Cardiac atrium fibroblast (primary cell): ENCODE results near the gene APOBEC3F. TPM values are rescaled to one million over a fixed set of nuclear protein-coding genes. Genes with fewer than 3 reads are reported as not detected.

ENCODE experiments used
- total RNA-seq: library from RNA; depleted of rRNA; stranded (reverse); fragments of >200 nt; gene quantifications from 2 replicates; pipeline ENCODE4 v1.2.3, GENCODE V29; 2015

APOBEC3F gene
- total RNA-seq: 1.4 and 2.8 TPM in 2 replicates

DNA sequence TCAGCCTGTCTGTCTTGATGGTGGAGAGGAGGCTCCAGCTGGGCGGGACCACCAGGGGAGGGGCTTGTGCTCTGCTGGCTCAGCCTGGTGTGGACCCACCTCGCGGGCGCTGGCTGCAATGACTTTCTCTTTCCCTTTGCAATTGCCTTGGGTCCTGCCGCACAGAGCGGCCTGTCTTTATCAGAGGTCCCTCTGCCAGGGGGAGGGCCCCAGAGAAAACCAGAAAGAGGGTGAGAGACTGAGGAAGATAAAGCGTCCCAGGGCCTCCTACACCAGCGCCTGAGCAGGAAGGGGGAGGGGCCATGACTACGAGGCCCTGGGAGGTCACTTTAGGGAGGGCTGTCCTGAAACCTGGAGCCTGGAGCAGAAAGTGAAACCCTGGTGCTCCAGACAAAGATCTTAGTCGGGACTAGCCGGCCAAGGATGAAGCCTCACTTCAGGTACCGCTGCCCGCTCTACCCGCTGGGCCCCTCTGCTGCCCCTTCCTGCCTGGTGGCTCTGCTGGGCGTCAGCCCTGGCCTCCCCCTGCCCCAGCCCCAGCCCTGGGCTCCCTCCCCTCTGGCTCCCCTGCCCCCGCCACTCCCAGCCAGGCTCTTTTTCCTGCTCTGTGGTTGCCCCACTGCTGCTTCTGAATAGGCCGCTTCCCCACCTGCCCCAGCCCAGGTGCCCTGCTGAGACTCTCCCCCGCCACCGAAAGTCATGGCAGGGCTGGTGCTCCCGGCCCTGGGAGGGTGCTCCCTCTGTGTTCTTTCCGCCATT lies at the start of gene APOBEC3F:
APOBEC3F (plus strand) TSS at position 327 of the 759 bp plus-strand sequence; CDS start at position 424, 97 bp downstream.

DNA sequence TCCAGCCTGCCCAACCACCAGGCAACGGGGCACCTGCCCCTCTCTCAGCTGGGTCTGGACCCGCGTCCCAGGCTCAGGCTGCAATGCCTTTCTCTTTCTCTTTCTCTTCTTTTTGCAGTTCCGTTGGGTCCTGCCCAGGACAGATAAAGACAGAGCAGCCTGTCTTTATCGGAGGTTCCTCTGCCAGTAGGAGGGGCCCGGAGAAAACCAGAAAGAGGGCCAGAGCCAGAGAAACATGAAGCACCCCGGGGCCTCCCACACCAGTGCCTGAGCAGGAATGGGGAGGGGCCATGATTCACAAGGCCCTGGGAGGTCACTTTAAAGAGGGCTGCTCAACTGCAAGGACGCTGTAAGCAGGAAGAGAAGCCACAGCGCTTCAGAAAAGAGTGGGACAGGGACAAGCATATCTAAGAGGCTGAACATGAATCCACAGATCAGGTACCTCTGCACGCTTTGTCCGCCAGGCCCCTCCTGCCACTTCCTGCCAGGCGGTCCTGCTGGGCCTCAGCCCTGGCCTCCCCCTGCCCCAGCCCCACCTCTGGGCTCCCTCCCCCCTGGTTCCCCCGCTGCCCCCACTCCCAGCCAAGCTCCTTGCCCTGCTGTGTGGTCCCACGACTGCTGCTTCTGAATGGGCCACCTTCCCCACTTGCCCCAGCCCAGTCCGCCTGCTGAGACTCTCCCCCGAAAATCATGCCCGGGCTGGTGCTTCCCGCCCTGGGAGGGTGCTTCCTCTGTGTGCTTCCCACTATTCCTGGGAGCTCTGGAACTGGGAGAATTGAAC lies 26.5 kb upstream of the APOBEC3F start, which contains the start of gene APOBEC3C:
APOBEC3C (plus strand) TSS at position 316 of the 781 bp plus-strand sequence; CDS start at position 422, 106 bp downstream.

GRCh38 chr22:39077026-39077840 lies 36.6 kb downstream of the APOBEC3F start, which contains the start of gene APOBEC3G:
TSS of gene APOBEC3G (plus strand) at chr22:39077275. CDS start at chr22:39077362, 87 bp downstream.

GRCh38 chr22:39097098-39098020 lies 56.7 kb downstream of the APOBEC3F start, which contains the start of gene APOBEC3H:
TSS of gene APOBEC3H (plus strand) at chr22:39097244. CDS start at chr22:39100279, 3,035 bp downstream.

Other genes with a start within 250 kb of the APOBEC3F start
- 9.9 and 13.9 TPM in 2 replicates for gene DNAL4, start 246.7 kb upstream of the APOBEC3F start, total RNA-seq
- gene NPTXR, start 196.8 kb upstream of the APOBEC3F start, total RNA-seq: 0.54 and 1.5 TPM in 2 replicates
- gene CBX6, start 168.6 kb upstream of the APOBEC3F start, total RNA-seq: 37.2 and 41.0 TPM in 2 replicates
- not detected in 2 replicates for gene APOBEC3A, start 83.3 kb upstream of the APOBEC3F start, total RNA-seq
- gene APOBEC3B, start 58.5 kb upstream of the APOBEC3F start, total RNA-seq: 2.2 and 6.0 TPM in 2 replicates
- gene APOBEC3C, start 26.6 kb upstream of the APOBEC3F start, total RNA-seq: 17.1 and 19.0 TPM in 2 replicates
- 0.16 and 1.4 TPM in 2 replicates for gene APOBEC3D, start 19.7 kb upstream of the APOBEC3F start, total RNA-seq
- 5.6 and 10.7 TPM in 2 replicates for gene APOBEC3G, start 36.4 kb downstream of the APOBEC3F start, total RNA-seq
- gene APOBEC3H, start 56.4 kb downstream of the APOBEC3F start, total RNA-seq: not detected in 2 replicates
- 2.3 and 2.4 TPM in 2 replicates for gene CBX7, start 111.8 kb downstream of the APOBEC3F start, total RNA-seq
- gene PDGFB, start 204.1 kb downstream of the APOBEC3F start, total RNA-seq: 14.4 and 19.0 TPM in 2 replicates